Heart left ventricle (tissue), 13 donors: ENCODE data around the gene CNTN4.

Experiments used
- CTCF ChIP-seq, 12 donors: fragments of 200-600 bp; sonication (generic) in 4 of 12; IDR thresholded peaks; one replicate each; pipeline versions ENCODE4 v1.5.0 to v1.8.0; 2018 to 2022; ENCODE audit warnings: antibody characterized with exemption in 12 of 12, mild to moderate bottlenecking in 5 of 12
- POLR2A ChIP-seq, 2 donors: fragments of 450-650 bp; IDR thresholded peaks; one replicate each; pipeline ENCODE4 v1.6.1; 2017; ENCODE audit warnings: antibody characterized with exemption in 2 of 2, mild to moderate bottlenecking in 2 of 2, moderate library complexity in 2 of 2
- donor health status: ischemic (EF 13 %, LVEDD 7.1; RV severe dilation, severe dysfunction).
- donor health status: DM: no; HTN: yes; CAD: no.
- donor health status: DM: no; HTN: no; CAD: no.
- donor health status: ischemic (EF 25% LVEDD 6.9; RV normal size, moderate dysfunction).
- donor health status: ischemic (EF 25% LVEDD 5.7; RV mildly dilated, moderate dysfunction).
- donor health status: ischemic (EF 35%, LVEDD 5.7; RV mildly dilated, moderate dysfunction).
- donor health status: nonischemic (EF 11% LVEDD 7.7; RV severe dilation, severe dysfunction).
- donor health status: DM: yes; HTN: yes; CAD: no.
- donor health status: PGD.
- donor health status: ischemic (EF 29% LVEDD 5.4; RV normal size, mild dysfunction).
- donor health status: nonischemic (EF 23%, LVEDD 6.1; RV moderate dilation, normal function).

- no peak for TF ChIP-seq CTCF (IDR thresholded peaks at IDR 0.05)
- TF ChIP-seq POLR2A (IDR thresholded peaks at IDR 0.05): no peak
Measured at GRCh38 chr3:2863127-2863526, 764.5 kb downstream of the CNTN4 start.
